ENCODE data around the gene RPS6KA3.

GRCh38 chrX:20111271-20111670, 155.4 kb downstream of the RPS6KA3 start:
- TF ChIP-seq, protein P1, sequence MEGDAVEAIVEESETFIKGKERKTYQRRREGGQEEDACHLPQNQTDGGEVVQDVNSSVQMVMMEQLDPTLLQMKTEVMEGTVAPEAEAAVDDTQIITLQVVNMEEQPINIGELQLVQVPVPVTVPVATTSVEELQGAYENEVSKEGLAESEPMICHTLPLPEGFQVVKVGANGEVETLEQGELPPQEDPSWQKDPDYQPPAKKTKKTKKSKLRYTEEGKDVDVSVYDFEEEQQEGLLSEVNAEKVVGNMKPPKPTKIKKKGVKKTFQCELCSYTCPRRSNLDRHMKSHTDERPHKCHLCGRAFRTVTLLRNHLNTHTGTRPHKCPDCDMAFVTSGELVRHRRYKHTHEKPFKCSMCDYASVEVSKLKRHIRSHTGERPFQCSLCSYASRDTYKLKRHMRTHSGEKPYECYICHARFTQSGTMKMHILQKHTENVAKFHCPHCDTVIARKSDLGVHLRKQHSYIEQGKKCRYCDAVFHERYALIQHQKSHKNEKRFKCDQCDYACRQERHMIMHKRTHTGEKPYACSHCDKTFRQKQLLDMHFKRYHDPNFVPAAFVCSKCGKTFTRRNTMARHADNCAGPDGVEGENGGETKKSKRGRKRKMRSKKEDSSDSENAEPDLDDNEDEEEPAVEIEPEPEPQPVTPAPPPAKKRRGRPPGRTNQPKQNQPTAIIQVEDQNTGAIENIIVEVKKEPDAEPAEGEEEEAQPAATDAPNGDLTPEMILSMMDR (IDR thresholded peaks at IDR 0.05) = no peak
- TF ChIP-seq EP300 (IDR thresholded peaks at IDR 0.05) = no peak
- no peak for TF ChIP-seq POLR2AphosphoS5 (IDR thresholded peaks at IDR 0.05)
